HG03520 (cell line): ENCODE results near the gene PTPRT.

Experiments used
- ATAC-seq: cut with Tn5 transposase; IDR thresholded peaks from one replicate; pipeline ENCODE4 v1.9.1; 2021; ENCODE audit warnings: mild to moderate bottlenecking, moderate library complexity; ENCODE audit not compliant: unreplicated experiment

The PTPRT gene

DNA sequence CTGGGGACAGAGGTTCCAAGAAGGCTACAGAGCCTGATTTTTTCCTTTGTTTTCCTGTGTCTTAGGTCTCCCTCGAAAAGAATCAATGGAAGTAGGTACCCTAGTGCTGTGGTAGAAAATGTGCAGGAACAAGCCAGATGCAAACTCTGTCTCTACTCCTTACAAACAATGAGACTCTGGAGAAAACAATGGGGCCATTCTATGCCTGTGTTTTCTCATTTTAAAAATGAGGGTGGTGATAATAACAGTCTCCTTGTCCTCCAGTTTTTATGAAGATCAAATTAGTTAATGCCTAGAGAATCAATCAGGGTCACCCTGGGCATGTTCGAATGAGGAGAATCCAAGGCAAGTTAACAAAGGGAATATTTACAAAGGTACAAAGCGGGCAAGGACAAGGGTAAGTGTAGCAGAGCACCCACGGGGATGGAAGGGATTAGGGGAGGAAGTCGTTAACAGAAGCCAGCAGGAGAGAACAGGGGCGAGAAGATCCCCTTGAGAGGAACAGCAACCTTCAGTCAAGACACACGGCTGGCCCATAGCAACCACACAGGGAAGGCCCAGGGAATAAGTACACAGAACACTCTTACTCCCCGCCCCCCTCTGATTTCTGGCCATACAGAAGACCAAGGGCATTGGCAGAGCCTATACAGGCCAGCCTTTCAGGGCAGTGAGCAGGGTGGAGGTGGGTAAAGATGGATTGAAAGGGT is 342.8 kb downstream of the PTPRT start:
- ATAC-seq: no peak

DNA sequence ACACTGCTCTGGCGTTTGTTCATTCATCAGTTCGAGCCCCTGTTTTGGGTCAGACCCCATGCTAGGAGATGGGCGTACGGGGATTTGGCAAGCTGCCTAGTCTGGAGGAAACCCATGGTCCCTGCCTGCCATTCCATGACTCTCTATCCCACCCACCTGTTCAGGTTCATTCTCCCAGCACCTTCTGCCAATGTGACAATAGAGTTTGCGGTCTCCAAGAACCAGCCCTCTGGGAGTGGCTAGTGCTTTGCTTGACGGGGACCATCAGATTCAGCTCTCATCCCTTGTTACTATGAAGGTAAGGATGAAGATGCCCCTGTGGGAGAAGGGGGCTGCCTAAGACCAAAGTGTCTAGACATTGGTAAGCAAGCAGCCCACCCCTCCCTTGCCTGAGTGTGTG is 345.0 kb downstream of the PTPRT start:
- no peak for ATAC-seq

DNA sequence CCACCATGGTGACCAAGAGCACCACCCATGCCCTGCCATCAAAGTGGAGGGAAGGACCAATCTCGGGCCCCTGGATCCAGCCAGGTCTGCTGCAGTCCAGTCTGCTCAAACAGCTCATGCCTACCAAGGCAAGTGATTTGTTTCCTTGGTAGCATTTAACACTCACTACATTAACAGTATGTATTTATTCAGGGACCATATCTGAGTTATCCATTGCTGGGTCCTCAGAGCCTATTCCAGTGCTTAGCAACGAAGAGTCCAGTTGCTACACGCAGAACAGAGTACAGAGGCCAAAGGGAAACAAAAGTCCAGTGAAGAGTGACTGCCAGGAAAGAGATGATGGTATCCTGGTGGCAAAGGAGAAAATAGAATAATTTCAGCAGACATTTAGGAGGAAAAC is 352.2 kb downstream of the PTPRT start:
- no peak for ATAC-seq

DNA sequence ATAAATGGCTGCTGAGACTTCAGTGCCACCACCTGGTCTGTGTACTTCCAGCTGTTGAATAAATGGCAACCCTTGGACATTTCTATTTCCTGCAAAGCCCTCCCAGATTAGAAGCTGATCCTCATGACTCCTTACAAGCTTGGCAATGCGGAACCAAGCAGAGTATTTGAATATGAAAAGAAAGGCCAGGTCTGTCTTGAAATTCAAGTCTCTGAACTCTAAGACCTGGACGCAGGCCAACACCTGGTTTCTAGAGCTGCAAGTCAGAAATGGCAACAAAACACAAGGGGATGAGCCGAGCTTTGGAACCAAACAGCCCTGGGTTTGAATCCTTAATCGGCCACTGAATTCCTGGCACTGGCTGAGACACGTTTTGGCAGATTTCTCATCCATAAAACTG is 353.4 kb downstream of the PTPRT start:
- no peak for ATAC-seq

DNA sequence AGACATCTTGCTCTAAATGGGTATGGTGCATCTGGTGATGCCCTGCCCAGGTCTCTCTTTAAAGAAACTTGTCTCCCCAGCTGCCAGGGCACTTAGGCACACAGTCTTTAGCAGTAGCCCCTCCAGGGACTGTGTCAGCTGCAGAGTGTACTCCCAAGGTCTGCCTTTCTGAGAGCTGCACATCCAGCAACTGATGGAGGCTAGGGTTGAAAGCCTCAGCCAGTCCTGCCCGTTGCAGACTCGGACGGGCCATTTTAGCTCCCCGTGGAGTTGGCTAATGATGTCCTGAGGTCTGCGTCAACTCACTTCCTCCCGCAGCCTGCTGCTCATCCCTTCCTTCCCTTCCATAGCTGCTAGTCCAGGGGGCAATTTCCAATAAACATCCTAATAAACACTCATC is 381.8 kb downstream of the PTPRT start:
- ATAC-seq: no peak

DNA sequence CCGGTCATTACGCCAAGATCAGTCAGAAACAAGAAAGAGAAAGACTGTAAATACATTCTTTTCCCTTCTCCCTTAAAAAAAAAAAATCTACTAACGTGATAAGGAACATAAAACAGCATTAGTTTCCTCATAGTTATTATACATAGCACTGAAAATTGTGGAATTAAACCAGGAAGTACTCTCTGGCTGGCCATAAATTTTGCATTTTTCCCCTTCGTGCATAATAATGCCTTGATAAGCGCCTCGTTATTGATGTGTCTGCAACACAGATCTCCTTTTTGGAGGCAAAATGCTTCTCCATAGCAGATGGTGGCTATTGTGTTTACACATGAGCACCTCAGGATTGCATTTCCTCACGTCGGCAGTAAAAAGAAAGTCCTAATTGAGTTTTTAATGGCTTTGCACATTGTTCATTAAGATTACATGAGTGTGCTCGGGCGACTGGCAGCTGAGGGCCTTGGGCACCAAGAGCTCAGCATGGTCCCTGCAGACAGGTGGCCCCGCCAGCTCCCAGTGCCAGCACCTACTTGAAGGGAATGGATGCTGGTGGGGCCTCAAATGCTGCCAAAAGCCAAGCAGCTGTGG is 394.5 kb downstream of the PTPRT start:
- no peak for ATAC-seq

DNA sequence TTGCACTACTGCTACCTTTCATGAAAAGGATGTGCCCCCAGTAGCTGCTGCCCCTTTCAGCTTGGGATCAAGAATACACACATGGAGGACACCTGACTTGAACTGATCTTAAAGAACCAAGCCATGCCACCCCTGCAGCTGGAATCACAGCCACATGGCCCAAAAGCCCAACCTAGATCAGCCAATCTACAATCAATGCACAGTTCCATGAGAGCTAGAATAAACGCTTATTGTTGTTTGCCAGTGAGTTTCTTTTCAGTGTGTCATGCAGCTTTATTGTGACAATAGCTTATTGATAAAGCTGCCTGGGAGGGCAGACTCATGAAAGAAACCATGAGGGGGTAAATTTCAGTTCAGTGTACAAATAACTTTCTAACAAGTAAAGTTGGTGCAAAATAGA is 397.7 kb downstream of the PTPRT start:
- ATAC-seq: no peak

DNA sequence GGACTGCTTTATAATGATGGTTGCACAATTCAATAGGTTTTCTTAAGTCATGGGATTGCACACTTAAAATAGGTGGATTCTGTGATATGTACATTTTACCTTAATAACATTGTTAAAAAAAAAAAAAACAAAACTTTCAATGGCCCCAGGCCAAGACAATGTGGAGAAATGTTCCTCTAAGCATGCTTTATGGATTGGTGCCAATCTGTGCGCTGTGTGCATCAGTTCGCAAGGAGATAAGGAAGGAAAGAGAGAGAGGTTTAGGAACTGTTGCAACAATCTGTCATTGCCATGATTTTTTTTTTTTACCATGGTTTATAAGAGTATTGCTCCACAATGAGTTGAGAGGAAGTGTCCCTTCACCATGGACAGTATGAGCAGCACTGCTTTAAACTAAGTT is 399.6 kb downstream of the PTPRT start:
- ATAC-seq: no peak

DNA sequence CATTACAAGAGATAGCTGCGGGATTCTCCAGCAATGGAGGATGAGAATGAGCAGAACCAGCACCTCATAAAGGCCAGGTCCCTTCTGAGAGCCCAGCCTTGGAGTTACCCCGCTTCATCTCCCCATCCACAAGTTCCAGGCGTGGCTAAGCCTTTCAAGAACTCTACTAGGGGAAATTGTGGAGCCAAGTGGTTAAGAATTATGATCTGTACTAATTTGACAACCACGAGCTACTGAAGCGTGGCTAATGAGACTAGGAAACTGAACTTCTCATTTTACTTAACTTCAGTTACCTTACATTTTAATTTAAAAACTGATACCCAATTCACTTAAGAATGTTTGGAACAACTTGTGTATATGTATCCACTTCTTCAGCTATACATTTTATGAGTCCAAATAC is 401.0 kb downstream of the PTPRT start:
- no peak for ATAC-seq

DNA sequence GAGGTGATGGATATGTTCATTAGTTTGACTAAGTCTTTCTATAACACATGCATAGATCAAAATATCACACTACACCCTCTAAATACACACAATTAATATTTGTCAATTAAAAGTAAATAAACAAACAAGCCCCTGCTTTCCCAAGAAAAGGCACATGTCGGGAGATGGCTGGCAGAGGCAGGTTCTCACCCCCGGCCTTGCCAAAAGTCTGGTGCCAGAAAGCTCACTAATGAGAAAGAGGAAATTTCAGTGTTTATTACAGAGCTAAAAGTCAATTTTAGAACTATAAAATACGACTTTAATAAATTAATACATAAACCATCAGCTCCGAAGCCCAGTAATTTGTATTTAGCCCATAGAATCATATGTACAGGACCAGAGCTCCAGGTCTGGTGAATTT is 404.7 kb downstream of the PTPRT start:
- no peak for ATAC-seq

DNA sequence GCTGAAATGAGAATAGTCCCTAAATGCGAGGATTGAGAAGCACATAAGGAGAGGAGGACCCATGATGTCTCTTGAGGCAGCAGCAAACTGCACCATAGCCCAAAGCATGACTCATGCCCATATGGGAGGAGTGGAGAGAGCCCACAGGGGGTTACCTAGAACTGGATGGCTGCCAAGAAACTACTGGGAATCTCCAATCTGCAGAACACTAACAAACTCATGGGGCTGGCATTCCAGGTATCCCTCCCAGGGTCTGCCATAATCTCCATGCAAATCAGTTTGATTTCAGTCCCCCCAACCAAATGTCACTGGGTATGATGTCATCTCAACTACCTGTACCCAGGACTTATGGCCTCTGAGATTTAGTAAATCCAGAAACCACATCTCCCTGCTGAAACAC is 410.5 kb downstream of the PTPRT start:
- ATAC-seq: no peak

DNA sequence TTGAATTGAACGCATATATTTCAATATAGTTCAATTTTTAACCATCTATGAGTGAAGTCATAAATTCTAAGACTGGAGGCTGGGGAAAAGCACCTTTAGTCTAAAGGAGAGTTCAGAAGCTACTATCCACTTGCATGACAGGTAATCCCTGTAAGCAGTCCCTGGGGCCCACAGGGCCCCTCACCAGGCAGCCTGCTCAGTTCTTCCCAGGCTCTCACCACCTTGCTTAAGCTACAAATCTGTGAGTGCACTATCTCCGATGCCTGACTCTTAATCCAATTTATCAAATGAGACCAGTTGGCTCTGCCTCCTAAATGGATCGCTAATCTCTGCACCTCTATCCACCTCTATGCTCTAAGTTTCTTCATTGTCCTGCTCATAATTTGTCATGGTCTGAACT is 413.8 kb downstream of the PTPRT start:
- no peak for ATAC-seq

DNA sequence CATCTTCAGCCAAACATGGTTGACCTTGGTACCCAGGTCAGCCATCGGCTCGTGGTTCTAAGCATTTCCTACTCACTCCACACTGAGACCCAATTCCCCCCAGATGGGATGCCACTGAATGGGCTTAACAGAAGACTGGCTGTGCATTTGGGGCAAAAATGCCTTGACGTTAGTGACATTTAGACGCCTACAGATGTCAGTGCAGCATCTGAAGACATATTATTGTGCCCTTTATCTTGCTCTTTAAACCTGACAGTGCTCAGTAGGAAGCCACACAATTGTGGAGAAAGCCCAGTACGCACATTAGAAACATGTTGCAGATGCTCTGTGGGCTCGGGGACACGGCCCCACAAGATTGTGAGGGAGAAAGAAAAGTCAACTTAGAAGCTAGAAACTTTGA is 414.7 kb downstream of the PTPRT start:
- ATAC-seq: no peak

DNA sequence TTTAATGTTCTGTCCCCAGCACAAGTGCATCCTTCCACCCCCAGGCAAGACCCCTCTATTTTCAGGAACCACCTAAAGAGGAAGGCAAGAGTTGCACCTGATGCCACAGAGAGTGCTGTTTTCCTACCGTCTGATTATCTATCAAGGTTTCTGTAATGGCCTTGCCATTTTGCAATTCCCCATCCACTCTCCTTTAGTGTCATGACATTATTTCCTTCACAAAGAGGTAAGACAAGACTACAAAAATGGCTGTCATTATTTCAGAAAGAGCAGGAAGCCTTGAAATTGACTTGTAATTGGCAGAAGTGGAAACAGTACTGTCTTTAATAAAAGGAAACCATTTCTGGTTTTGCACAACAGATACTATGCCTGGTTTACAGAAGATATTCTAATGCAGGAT is 426.7 kb downstream of the PTPRT start:
- ATAC-seq: no peak

DNA sequence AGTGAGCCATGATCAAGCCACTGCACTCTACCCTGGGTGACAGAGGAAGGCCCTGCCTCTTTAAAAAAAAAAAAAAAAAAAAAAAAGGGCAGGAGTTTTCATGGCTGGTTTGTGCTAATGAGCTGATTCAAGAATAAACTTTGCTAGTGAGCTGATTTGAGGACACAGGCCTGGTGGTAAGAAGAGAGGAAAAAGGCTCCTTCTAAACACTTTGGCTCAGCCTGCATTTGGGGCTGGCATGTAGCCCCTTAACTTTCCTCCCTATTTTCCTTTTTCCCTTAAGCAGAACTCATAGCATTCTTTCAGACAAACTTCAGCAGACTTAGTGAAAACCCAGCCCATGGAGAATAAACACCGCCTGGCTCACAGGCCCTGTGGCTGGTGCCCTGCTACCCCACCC is 432.7 kb downstream of the PTPRT start:
- ATAC-seq: no peak

DNA sequence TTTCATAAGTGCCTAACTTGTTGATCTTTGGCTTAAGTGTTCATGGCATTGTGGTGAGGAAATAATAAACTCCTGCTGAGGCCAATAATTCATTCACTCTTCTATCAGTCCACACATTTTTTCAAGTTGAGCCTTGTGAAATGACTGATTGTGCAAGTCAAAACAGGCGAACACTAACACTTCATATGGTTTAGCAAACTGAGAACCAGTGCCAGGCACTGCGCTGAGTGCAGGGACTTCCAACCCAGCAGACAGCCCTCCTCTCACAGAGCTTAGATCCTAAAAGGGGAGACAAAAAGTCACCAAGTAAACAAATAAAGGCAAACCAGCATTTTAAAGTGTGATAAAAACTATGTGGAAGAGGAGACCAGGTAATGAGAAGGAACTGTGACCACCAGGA is 435.0 kb downstream of the PTPRT start:
- ATAC-seq: no peak

DNA sequence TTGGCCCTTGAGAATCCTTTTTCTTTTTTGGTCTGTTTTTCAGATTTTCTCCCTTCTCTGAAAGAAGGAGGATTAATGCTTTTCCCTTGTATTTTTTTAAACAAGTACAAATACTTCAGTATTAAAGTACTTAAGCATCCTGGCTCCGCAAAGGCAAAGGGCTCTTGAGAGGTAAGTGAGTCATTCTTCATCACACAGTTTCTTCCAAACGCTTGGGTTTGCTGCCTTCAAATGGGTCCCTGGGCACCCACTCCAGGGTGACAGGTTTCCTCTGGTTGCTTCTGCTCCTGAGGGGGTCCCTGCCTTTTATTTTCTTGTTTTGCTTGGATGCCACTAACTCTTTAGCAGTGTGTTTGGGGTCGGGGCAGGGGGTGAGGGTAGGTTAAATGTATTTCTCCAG is 437.1 kb downstream of the PTPRT start:
- no peak for ATAC-seq

DNA sequence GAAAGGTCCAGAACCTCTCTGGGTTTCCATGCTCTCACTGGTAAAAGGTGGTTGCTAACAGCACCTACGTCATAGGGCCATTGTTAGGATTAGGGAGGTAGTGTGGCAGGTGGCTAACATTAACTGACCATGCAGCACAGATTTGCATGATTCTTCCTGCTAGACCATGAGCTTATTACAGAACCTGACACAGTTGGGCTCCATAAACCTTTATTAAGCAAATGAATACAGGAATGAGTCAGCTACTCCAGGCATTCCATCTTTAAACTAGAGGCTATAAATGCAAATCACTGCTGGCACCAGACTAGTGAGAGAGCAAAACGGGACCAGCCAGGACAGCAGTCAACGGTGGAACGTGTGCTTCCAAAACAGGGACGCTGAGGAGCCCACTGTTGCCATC is 440.1 kb downstream of the PTPRT start:
- no peak for ATAC-seq

DNA sequence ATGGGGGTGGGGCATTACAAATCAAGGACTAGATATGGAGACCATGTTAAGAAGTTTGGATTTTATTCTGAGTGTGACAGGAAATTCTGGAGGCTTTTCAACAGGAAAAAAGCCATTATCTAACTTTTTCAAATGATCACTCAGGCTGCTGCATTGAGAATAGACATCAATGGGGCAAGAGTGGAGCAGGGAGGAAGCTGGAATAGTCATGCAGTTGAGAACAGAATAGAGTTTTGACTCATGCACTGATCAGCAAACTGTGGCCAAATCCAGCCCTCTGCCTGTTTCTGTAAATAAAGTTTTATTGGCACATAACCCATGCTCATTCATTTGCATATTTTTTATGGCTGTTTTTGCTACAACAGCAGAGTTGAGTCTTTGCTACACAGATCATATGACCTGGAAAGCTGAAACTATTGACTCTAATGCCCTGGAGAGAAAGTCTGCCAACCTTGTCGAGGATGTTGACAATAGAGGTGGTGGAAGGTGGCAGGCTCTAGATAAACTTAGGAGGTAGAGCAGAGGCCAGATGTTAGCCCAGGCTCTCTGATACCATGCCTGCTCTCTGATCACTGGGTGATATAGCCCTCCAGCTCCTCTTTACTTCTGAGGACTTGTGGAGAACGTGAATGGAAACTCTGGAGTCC is 441.8 kb downstream of the PTPRT start:
- no peak for ATAC-seq

DNA sequence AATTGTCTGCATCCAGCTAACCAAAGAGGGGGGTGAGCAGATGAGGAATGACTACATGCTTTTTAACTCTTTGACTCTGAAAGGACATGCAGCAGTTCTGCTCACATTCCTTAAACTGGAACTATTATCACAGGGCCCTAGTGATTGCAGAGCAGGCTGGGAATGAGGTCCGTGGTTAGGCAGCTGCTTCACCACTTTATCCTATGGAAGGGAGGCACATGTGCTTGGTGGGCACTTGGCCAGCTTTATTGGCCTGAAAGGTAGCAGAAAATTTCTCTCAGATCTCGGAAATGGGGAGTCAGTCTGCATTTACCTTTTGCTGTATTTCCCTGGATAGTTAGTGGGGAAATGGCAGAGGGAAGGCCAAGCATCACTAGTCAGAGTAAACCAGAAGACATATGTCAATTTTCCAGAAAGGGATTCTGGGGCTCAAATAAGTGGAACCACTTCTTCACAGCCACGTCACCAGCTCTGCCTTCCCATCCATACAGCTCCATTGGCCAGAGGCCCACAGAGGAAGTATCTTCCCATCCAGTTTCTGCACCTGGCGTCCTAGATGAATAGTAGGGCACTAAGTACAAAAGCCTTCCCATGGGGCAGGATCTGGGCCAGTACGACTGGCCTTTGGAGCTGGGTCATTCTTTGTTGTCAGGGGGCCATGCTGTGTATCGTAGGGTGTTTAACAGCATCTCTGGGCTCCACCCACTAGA is 444.8 kb downstream of the PTPRT start:
- no peak for ATAC-seq

DNA sequence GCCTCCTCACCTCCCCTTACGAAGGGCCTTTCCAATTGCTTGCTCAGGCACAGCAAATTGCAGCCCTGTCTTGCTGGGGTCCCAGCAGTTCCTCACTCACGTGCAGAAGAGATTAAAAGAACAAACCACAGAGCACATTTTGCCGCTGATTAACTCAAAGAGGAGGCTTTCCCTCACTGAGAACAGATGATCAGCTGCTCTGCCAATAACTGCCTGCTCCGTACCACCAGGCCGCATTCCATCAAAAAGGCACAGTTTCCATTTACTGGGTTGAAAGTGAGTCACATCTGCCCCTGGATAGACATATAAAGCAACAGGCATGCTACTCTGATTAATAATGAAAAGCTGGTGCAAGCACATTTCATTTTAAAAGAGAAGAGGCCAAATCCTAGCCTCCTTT is 446.8 kb downstream of the PTPRT start:
- ATAC-seq: no peak

DNA sequence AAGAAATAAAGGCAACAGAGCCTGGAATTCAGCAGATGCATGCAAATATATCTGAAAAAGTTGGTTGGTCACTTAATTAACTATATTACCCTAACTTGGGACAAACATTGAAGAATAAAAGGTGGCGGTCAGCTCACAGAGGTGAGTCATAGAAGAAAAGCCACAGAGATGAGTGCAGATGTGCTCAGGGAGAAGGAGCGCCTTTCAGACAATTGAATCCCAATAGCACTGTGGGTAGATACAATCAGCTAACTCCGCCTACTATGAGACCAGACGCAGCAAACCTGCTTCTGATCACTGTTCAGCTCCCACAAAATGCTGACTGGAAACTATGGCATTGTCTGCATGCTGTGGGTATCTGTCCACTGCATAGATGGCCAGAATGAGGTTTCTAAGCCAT is 447.8 kb downstream of the PTPRT start:
- no peak for ATAC-seq
